NCI-H510A (cell line): ENCODE results near the gene ZNF853.
"Not testable (repeated sequence)": the region's sequence is repeated elsewhere in the genome, so short reads cannot be mapped to it uniquely, and the experiment has no call there.

Source experiments
- DNase-seq: peaks from one replicate; lab custom pipeline; 2025; lab: John Stamatoyannopoulos, UW

The ZNF853 gene

DNA sequence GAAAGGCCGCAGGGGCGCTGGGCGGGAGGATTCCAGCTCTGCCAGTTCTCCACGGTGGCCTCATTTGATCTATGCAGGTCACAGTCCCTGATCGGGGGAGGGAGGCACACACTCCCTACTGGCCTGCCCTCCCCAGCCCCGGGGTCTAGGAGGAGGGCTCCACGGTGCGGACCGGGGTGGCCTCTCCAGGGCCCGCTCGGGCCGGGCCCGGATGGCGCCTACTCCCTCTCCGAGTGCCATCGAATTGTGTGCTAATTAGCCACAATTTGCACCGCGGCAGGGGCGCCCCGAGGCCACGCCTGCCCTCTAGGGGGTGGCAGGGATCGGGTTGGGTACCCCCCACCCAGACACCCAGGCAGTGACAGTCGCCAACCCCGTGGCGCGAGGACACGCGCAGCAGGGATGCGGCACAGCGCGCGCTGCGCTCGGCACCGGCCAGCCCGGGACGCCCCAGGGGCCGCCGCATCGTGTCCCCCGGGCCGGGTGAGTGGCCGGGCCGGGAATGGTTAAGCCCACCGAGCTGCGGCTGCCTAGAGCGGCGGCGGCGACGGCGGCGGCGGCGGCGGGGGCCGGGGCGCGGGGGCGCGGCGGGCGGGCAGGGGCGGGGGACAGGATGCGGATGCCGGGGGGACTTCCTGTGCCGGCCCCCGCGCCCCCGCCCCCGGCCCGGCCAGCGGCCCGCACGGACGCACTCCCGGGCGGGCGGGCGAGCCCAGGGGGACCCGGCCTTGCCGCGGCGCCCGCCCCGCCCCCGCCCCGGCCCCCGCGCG lies at the start of gene ZNF853:
TSS of gene ZNF853 (plus strand) at position 658 of the 770 bp plus-strand sequence. CDS start 565 bp downstream, outside the sequence.
- DNase-seq: peak; percentile 14

- no peak for DNase-seq
Measured at GRCh38 chr7:6565655-6566054, 49.8 kb upstream of the ZNF853 start.

GRCh38 chr7:6567886-6568285 lies 47.5 kb upstream of the ZNF853 start:
- no peak for DNase-seq

DNA sequence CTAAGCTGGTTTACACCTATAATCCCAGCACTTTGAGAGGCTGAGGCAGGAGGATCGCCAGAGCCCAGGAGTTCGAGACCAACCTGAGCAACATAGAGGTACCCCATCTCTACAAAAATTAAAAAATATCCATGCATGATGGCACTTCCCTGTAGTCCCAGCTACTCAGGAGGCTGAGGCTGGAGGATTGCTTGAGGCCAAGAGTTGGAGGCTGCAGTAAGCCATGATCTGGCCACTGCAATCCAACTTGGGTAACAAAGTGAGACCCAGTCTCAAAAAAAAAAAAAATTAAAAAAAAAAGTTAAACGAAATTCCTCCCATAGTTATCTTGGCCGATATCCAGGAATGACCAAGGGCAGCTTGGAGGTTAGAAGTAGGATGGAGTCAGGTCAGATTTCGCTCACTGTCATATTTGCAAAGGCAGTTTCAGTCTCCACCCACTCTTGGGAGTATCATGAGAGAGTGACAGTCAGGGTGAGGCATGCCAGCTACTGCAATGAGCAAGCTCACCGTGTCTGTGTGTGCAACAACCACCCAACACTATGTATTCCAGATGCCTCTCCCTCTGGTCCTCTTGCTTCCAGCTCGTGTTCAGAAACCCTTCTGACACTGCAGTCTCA lies 44.1 kb upstream of the ZNF853 start:
- no peak for DNase-seq

DNA sequence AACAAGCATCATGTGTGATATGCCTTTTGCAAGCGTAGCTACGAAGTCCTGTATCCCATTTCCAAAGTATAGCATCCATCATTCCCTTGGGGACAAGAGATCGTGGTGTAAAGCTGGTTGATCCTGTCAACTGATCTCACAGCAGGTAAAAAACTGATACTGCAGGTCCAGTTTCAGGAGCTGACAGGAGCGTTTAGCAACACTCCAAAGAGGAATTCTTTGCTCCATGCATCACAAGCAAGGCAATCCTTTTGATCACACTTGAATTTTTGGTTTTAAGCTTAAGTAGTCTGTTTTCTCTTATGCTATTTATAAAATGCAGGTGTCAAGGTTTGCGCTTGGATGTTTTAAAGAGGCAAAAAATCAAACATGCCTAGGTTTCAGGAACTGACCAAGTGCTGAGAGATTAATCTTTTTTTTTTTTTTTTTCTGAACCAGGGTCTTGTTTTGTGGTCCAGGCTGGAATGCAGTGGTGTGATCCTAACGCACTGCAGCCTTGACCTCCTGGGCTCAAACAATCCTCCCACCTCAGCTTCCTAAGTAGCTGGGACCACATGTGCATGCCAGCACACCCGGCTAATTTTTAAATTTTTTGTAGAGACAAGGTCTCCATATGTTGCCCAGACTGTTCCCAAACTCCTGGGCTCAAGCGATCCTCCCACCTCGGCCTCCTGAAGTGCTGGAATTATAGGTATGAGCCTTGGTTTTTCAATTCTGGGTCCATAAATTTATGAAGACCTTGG lies 40.0 kb upstream of the ZNF853 start:
- no peak for DNase-seq

GRCh38 chr7:6576024-6576866 lies 39.2 kb upstream of the ZNF853 start:
- DNase-seq: no peak

- DNase-seq: not testable (repeated sequence)
Measured at GRCh38 chr7:6576867-6577368, 38.5 kb upstream of the ZNF853 start.

DNA sequence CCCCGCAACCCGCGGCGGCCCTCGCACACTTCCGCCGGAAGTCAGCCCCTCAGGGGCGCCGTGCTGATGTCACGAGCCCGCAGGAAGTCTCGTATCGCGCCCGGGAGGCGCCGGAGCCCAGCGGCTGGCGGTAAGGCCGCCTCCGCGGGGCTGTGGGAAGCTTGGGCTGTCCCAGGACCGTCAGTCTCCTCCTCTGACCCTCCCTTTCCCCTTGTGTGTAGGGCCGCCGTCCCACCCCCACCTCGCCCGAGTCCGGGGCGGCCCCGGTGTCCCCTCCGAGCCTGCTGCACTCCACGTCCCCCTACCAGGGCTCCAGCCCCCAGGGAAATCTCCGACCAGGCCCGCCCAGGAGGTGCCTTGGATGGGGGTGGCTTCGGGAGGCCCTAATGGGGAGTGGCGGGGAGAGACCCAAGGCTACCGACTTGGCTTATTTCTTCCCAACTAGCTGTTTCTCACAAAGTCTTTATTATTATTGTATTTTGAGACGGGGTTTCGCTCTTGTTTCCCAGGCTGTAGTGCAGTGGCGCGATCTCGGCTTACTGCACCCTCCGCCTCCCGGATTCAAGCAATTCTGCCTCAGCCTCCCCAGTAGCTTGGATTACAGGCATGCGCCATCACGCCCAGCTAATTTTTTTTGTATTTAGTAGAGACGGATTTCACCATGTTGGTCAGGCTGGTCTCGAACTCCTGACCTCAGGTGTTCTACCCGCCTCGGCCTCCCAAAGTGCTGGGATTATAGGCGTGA lies 37.9 kb upstream of the ZNF853 start, which contains the start of gene ZDHHC4:
TSS of gene ZDHHC4 (plus strand) at position 86 of the 745 bp plus-strand sequence. CDS start 3,108 bp downstream, outside the sequence.
- peak; percentile 88 for DNase-seq

DNA sequence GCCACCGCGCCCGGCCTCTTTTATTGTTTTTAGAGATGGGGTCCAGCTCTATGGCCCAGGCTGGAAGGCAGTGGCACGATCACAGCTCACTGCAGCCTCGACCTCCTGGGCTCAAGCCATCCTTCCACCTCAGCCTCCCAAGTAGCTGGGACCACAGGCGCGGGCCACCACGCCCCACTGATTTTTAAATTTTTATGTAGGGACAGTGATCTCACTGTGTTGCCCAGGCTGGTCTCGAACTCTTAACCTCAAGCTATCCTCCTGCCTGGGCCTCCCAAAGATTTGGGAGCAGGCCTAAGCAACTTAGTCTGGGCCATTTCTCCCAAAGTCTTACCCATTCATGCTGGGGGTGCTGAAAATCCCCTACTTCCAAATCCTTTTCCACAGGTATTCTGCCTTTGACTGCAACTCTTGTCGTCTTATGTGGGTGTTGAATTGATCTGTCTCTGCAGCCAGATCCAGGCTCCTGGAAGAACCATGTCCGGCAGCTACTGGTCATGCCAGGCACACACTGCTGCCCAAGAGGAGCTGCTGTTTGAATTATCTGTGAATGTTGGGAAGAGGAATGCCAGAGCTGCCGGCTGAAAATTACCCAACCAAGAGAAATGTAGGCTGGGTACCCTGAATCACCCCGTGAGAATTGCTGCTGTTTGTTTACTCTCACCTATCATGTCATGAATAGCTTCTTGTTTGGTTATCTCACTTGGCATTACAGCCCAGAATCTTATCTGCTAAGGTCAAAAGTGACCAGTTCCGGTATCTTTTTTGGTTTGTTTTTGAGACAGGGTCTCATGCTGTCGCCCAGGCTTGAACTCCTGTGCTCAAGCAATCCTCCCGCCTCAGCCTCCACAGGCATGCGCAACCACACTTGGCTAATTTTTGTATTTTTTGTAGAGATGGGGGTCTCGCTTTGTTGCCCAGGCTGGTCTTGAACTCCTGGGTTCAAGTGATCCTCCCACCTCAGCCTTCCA lies 37.0 kb upstream of the ZNF853 start:
- no peak for DNase-seq

DNA sequence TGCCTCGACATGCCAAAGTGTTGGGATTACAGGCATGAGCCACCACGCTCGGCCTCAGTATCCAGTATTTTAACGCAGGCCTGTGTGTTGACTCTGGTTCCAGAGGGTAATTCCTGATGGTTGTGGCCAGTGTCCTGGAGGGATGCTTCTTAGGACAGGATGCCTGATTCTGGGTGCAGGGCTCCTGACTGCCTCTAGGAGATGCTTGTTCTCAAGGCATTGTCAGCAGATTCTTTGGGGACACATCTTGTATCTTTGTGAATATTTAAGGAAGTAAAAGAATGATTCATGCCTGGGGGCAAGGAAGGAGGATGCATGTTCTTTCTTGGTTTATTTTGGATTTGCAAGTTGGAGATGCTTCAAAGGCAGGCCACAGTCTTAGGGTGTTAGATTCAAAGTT lies 36.0 kb upstream of the ZNF853 start:
- DNase-seq: no peak

DNA sequence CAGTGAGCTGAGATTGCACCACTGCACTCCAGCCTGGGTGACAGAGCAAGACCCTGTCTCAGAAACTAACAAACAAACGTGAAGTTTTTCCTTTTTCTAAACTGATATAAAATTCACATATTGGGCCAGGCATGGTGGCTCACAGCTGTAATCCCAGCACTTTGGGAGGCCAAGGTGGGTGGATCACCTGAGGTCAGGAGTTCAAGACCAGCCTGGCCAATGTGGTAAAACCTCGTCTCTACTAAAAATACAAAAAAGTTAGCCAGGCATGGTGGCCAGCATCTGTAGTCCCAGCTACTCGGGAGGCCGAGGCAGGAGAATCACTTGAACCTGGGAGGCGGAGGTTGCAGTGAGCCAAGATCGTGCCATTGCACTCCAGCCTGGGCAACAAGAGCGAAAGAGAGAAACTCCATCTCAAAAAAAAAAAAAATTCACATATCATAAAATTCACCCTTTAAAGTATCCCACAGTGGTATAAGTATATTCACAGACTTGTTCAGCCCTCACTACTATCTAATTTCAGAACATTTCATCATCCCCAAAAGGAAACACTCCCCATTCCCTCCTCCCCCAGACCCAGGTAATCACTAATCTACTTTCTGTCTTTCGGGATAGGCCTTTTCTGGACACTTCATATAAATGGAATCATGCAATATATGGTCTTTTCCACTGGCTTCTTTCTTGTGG lies 29.5 kb upstream of the ZNF853 start:
- DNase-seq: not testable (repeated sequence)

GRCh38 chr7:6588566-6588965 lies 26.8 kb upstream of the ZNF853 start:
- no peak for DNase-seq

DNA sequence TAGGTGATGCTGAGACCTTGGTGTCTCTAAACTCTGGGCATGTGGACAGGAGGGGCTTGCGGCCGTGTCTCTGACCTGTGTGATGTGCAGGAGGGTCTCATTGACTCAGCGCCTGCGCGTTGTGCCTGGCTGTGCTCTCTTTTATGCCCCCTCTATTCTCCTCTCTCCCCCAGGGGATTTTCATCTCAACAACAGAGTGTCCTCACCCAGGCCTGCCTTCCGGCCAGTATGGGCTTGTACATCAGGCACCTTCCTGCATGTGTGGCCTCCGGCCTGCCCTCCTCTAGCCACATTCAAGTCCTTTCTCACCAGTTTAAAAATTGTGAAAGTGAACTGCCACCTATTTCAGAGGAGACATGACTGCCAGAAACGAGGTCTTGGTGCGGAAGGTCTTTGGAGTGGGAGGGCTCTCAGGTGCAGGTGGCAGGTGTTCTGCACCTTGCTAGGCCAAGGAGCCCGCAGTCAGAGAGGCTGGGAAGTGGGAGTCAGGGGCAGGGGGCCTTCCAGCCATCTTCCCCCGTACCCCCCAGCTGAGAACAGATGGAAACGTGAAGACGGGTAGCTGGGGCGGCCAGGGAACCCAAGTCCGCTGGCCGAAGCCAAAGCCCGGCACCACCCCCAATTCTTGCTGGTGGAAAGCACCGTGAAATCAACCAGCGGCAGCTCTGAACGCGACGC lies 26.1 kb upstream of the ZNF853 start:
- DNase-seq: no peak

DNA sequence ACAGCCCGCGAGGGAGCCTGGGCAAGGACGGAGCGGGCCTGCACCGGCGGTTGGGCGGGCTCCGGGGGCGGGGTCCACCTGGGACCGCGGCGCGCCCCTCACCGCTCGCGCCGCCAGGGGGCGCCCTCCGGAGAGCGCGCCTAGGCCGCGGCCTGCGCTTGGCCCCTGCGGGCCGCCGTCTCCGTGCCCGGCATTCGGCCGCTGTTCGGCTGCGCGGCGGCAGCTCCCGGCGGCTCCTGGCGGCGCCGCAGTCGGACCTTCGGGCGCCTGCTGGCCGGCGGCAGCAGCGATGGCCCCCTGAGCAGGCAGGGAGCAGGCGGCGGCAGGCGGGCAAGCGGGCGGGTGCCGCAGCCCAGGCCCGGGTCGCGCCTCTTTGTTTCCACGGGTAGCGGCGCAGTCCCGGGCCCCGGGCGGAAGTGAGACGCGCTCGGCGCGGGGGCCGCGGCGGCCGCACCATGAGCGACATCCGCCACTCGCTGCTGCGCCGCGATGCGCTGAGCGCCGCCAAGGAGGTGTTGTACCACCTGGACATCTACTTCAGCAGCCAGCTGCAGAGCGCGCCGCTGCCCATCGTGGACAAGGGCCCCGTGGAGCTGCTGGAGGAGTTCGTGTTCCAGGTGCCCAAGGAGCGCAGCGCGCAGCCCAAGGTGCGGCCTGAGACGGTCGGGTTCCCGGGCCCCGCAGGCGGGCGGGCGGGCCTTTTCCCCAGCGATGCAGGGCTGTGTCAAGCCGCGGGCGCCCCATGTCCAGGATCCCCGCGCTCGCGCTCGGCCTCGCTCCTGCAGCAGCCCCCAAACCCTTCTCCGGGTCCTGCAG lies 25.4 kb upstream of the ZNF853 start, which contains the start of gene INTS15:
TSS of gene INTS15 (plus strand) at position 193 of the 816 bp plus-strand sequence. CDS start at position 456, 263 bp downstream.
- peak; percentile 49 for DNase-seq

- DNase-seq: peak; percentile 11
Measured at GRCh38 chr7:6590645-6591110, 24.7 kb upstream of the ZNF853 start.

DNA sequence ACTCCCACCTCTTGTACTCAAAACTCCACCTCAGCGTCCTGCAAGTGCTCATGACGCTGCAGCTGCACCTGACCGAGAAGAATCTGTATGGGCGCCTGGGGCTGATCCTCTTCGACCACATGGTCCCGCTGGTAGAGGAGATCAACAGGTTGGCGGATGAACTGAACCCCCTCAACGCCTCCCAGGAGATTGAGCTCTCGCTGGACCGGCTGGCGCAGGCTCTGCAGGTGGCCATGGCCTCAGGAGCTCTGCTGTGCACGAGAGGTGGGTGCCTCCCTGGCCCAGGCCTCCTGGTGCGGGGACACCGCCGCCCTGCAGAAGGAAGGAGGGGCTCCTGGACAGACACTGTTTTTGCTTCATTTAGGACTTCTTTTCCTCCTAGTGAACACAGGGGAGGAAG lies 15.3 kb upstream of the ZNF853 start:
- no peak for DNase-seq

DNA sequence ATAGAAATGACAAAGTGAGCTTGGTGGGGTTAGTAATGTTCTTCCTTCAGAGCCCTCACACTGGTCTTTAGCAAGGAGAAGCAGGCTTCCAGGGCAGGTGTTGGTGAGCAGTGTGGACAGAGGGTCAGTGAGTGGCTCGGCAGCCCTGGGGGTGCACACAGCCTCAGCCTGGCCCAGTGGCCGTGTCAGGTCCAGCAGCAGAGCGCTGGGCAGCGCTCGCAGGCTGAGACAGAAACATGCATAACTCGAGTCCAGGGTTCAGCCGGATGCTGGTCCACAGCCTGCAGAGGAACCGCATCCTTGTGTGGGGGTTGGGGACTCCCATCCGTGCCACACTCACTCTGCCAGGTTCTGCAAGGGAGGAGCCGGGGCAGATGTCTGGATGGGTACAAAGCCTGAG lies 11.0 kb upstream of the ZNF853 start:
- DNase-seq: no peak
